SK-N-MC (cell line): ENCODE measurements around the gene CDH10.

Experiments used
- EZH2 ChIP-seq: fragments of 200-600 bp; sonication (generic); IDR thresholded peaks from one replicate; pipeline ENCODE4 v1.6.1; 2017; ENCODE audit warnings: antibody characterized with exemption
- FOXP2 ChIP-seq: optimal IDR thresholded peaks from 2 replicates; pipeline ENCODE3; 2011; ENCODE audit warnings: mild to moderate bottlenecking, moderate library complexity; ENCODE audit not compliant: insufficient read depth; ENCODE audit errors: extremely low read length, control extremely low read depth
- POLR2AphosphoS5 ChIP-seq: IDR thresholded peaks from 2 replicates; pipeline ENCODE4 v1.6.1; 2012; ENCODE audit warnings: mild to moderate bottlenecking, low read depth, low read length, borderline replicate concordance

GRCh38 chr5:24477958-24478357 lies 166.8 kb downstream of the CDH10 start:
- TF ChIP-seq EZH2 (no peak), POLR2AphosphoS5 (no peak), FOXP2 (no peak)
